GM18526 (cell line): ENCODE data around the gene H2BK1.

ENCODE experiments used
- POLR2A ChIP-seq: IDR thresholded peaks from 3 replicates; pipeline ENCODE4 v1.6.1; 2011; ENCODE audit not compliant: insufficient read length; ENCODE audit errors: extremely low read depth

The H2BK1 gene

DNA sequence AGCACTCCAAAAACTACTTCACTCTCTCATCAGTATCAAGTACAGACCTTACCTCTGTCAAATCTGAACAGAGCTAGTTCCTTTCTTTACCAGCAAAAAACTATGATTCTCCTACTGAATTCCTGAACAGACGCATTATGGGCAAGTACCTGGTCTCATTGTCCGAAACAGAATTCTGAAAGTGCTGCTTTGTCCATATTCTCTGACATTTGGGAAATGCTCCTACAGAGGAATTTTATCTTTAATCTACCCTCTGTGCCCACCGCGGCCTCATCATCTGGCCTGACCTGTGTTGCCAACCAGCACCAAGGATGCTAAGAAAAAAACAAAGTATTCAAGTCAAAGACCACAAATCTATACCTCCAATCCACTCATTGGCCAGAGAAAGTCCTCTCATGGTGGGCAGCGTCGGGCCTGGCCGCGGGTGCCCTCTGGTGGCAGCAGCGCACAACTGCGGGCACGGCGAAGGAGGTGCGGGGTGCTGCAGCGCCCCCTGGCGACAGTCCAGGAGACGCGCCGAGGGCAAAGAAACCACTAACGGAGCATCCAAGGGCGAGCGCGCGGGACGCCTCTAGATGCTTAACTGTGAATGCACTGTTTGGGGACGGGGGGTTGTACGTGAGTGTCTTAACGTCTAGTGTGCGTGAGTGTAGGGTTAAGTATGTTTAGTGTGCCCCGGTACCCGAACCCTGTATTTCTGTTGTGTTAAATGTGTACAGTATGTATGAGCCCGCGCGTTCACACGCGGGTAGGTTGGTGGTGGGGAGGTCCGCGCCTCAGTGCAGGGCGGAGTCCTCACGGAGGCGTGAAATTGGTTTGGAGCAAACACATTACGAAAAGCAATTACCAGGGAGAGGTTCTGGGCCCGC is 37.8 kb downstream of the H2BK1 start:
- TF ChIP-seq POLR2A, result no peak

DNA sequence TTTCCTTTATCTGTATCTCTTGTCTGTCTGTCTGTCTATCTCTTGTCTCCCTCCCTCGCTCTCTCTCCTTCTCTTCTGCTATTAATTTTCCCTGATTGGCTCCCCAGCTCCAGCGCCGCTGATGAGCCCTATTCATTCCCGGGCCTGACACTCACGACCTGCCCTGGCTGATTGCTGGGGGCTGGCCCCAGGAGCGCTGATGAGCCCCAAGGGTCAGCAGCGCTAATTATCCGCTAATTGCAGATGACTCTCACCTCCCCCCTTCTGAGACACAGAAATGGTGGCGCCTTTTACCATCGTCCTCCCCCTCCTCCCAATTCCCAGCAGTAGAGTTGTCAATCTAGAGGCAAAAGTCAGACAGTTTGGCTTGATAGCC is 41.5 kb downstream of the H2BK1 start:
- TF ChIP-seq POLR2A, result no peak

DNA sequence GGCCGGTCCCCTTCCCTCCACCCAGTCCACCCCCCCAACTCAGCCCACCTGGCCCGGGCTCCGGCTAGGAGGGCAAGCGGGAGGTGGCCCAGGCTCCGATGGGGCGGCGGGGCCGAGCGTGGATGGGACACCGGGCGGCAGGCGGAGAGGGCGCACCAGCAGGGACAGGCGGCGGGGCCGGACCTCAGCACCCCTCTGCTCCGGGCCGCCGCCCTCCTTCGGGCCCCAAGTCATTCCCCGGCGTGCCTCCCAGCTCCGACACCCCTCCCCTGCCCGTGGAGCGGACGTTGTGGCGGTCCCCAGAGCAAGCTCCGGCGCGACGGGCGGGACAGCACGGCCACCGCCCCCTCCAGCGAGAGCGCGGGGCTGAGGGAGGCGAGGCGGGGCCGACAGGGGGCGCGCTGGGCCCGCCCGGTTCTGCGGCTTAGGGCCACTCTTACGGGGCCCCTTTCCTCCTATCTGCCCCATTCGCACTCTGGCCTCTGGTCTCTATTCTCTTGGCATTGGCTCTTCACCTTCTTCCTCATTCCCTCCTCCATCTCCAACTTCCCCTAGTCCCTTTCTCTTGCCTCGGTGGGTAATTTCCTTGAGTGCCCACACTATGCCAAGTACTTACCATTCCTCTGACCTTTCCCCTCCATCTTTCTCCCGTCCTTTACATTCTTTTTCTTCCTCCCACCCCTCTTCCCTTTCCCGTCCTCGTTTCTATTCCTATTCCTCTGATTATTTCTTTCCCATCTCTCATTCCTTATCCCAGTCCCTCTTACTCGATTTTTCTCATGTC is 42.1 kb downstream of the H2BK1 start:
- no peak for TF ChIP-seq POLR2A

DNA sequence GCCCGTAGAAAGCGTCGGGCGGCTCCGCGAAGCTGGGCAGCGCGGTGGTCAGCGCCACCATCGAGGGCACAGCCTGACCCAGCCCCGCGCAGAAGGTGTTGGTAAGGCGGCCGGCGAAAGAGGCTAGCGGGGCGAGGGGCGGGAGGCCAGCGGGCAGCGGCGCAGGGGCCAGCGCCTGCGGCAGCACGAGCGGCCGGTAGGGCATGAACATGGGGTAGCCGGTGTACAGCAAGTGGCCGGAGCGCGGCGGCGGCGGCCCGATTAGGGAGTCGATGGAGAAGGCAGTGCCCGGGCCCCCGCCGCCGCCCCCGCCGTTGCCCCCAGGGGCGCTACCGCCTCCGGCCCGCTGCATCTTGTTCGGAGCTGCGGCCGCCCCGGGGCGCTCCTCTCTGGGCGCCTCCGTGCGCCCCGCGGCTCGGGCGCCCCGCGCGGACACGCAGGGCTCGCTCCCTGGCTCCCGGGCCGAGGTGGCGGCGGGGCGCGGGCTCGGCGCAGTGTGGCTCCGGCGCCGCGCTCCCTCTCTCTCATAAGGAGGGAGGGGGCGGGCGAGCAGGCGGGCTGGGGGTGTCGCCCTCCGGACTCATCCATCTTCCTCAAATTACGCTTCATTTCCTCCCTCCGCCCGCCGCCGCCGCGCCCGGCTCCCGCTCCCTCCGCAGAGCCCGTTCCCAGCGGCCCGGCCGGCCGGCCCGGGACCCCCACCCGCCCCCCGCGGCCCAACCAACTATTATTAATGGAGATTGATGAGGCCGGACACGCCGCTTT is 42.9 kb downstream of the H2BK1 start, which contains the start of gene GBX1:
Gene GBX1 (minus strand): TSS at position 498 of the 765 bp plus-strand sequence. CDS start 146 bp downstream, at position 352.
- TF ChIP-seq POLR2A, result no peak

DNA sequence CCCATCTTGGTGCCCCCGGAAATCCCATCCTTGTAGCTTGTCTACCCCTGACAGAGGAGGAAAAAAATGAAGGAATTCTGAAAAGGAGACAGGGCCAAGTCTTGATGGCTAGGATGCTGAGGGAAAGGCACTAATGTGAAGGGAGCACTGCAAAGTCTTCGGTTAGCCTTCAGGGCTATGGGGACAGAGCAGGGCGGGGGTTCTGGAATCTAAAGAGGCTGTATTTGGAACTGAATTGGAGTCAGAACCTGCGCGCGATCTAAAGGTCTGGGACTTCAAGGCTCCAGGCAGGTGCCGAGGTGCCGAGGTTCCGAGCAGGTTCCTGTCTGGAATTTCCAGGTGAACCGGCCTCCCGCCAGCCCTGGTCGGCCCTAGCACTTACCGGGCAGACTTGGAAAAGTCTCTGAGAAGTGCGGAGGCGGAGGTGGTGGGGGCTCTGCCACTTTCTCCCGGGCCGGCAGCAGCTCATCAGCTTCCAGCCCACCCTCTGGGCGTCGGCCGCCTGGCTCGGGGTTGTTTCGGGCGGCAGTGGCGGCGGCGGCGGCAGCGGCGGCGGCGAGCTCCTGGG is 43.6 kb downstream of the H2BK1 start:
- no peak for TF ChIP-seq POLR2A

DNA sequence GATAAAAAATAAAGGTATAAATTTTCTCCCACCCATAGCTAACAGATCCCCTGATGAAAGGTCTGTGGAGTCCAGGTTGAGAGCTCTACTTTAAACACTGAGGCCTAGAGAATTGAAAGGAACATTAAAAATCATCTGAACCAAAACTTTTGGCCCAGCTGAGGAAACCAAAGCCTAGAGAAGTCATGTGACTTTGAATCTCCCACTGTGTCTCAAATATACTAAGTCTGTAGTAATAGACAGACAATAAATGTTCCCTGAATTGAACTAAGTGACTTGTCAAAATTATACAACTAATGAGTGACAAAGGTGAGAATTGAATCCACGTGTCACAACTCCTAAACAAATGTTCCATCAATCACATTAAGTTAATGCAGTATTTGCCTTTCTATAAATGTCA is 48.5 kb downstream of the H2BK1 start:
- TF ChIP-seq POLR2A, result no peak
